Neuronal stem cell (in vitro differentiated cells): ENCODE data around the gene XXYLT1.

Experiments
- DNase-seq: peaks from one replicate; pipeline ENCODE4 v3.0.0-alpha.2; 2013; ENCODE audit warnings: low spot score
- H2AFZ ChIP-seq: one replicate; pipeline ENCODE4 v1.6.1; 2013; ENCODE audit warnings: mild to moderate bottlenecking, low read length, inconsistent platforms
- H2AK5ac ChIP-seq: 2 replicates; pipeline ENCODE4 v1.6.1; 2013; ENCODE audit warnings: low read depth, mild to moderate bottlenecking, inconsistent platforms, low read length, moderate library complexity, mixed read lengths
- H2BK120ac ChIP-seq: 2 replicates; pipeline ENCODE4 v1.6.1; 2013; ENCODE audit warnings: low read depth, mild to moderate bottlenecking, inconsistent platforms, low read length, moderate library complexity, mixed read lengths
- H2BK12ac ChIP-seq: one replicate; pipeline ENCODE4 v1.6.1; 2013; ENCODE audit warnings: low read length, inconsistent platforms
- H2BK15ac ChIP-seq: 2 replicates; pipeline ENCODE4 v1.6.1; 2013; ENCODE audit warnings: mild to moderate bottlenecking, low read length, inconsistent platforms, mixed read lengths
- H2BK5ac ChIP-seq: one replicate; pipeline ENCODE4 v1.6.1; 2013; ENCODE audit warnings: inconsistent platforms, mild to moderate bottlenecking, low read length, moderate library complexity
- H3K14ac ChIP-seq: one replicate; pipeline ENCODE4 v1.6.1; 2013; ENCODE audit warnings: low read length, inconsistent platforms
- H3K18ac ChIP-seq: 2 replicates; pipeline ENCODE4 v1.6.1; 2013; ENCODE audit warnings: low read length, inconsistent platforms
- H3K23ac ChIP-seq: 2 replicates; pipeline ENCODE4 v1.6.1; 2013; ENCODE audit warnings: low read depth, mild to moderate bottlenecking, mixed read lengths, low read length, inconsistent platforms; ENCODE audit not compliant: poor library complexity
- H3K27ac ChIP-seq: replicated peaks from 3 replicates; pipeline ENCODE4 v1.5.1; 2013; ENCODE audit warnings: low read length, inconsistent platforms
- H3K27me3 ChIP-seq, 3 experiments: 2 replicates each; pipeline ENCODE4 v1.6.1; 2013; ENCODE audit warnings: low read length in 3 of 3, mild to moderate bottlenecking in 2 of 3, inconsistent platforms in 1 of 3, low read depth in 1 of 3, mixed read lengths in 1 of 3, moderate library complexity in 1 of 3; ENCODE audit not compliant: control insufficient read depth in 3 of 3, insufficient read depth in 3 of 3
- H3K36me3 ChIP-seq, 2 donors: replicated peaks in 1 of 2; 2 replicates each; pipeline ENCODE4 v1.6.1; 2013; ENCODE audit warnings: low read length in 2 of 2; ENCODE audit not compliant: control insufficient read depth in 2 of 2, insufficient read depth in 2 of 2
- H3K4ac ChIP-seq: 2 replicates; pipeline ENCODE4 v1.6.1; 2013; ENCODE audit warnings: inconsistent platforms, mild to moderate bottlenecking, low read length, moderate library complexity
- H3K4me1 ChIP-seq, 2 donors: 1 replicate in 1 of 2; 2 replicates in 1 of 2; pipeline ENCODE4 v1.6.1; 2013; ENCODE audit warnings: low read length in 2 of 2, low read depth in 1 of 2; ENCODE audit not compliant: control insufficient read depth in 2 of 2, insufficient read depth in 1 of 2
- H3K4me2 ChIP-seq: one replicate; pipeline ENCODE4 v1.6.1; 2013; ENCODE audit warnings: mild to moderate bottlenecking, low read length, inconsistent platforms; ENCODE audit not compliant: insufficient read depth, poor library complexity, severe bottlenecking
- H3K4me3 ChIP-seq, 2 donors: 2 replicates each; pipeline ENCODE4 v1.5.1; 2013; ENCODE audit warnings: low read length in 2 of 2, mild to moderate bottlenecking in 2 of 2, inconsistent platforms in 1 of 2, moderate library complexity in 1 of 2
- H3K79me1 ChIP-seq: one replicate; pipeline ENCODE4 v1.6.1; 2013; ENCODE audit warnings: low read depth, mild to moderate bottlenecking, inconsistent platforms, low read length, moderate library complexity
- H3K9ac ChIP-seq: one replicate; pipeline ENCODE4 v1.6.1; 2013; ENCODE audit warnings: mild to moderate bottlenecking, low read depth, low read length, inconsistent platforms; ENCODE audit not compliant: poor library complexity
- H3K9me3 ChIP-seq, 2 donors: replicated peaks in 1 of 2; 2 replicates each; pipeline versions ENCODE3 to v1.6.1; 2013; ENCODE audit warnings: low read length in 2 of 2, mild to moderate bottlenecking in 2 of 2, inconsistent platforms in 1 of 2, low read depth in 1 of 2, mixed read lengths in 1 of 2, moderate library complexity in 1 of 2; ENCODE audit not compliant: control insufficient read depth in 2 of 2, insufficient read depth in 1 of 2
- H4K8ac ChIP-seq: one replicate; pipeline ENCODE4 v1.6.1; 2013; ENCODE audit warnings: low read depth, mild to moderate bottlenecking, inconsistent platforms, low read length, moderate library complexity
- H4K91ac ChIP-seq: one replicate; pipeline ENCODE4 v1.6.1; 2013; ENCODE audit warnings: low read length, low read depth, mild to moderate bottlenecking, inconsistent platforms; ENCODE audit not compliant: poor library complexity
- WGBS, 2 donors: extraction: QIAGEN DNeasy Blood & Tissue Kit; methylation state at CpG; one replicate each; pipeline ENCODE4 v1.1.7; 2013; ENCODE audit warnings: missing lambda C conversion rate in 2 of 2, mixed read lengths in 1 of 2; ENCODE audit not compliant: insufficient read length in 2 of 2, insufficient replicate concordance in 1 of 2; ENCODE audit errors: extremely low coverage in 2 of 2; 5-methylcytosine and 5-hydroxymethylcytosine counted together

XXYLT1 gene

GRCh38 chr3:195270079-195270816 is 711 bp downstream of the XXYLT1 start:
- Histone ChIP-seq H3K9me3 (no peaks in the 10 kb centered on the region), H3K27me3 (no peaks in the 10 kb centered on the region), H2BK120ac (peak overlapping the region; percentile 85), H2AK5ac (peak overlapping the region; percentile 66), H2BK12ac (peak overlapping the region; percentile 34), H3K4me2 (peak overlapping the region; percentile 99), H2BK15ac (no peak overlapping the region), H3K36me3 (peaks cover 0 to 29% of the 10 kb centered on the region in 2 donors), H2BK5ac (peak overlapping the region; percentile 89), H4K91ac (no peak overlapping the region), H3K27ac (peak overlapping the region; percentile 36), H3K23ac (peak overlapping the region; percentile 99), H3K14ac (peak overlapping the region; percentile 94), H3K4me1 (peaks cover 7% of the 10 kb centered on the region in 2 donors), H3K18ac (peak overlapping the region; percentile 98), H3K9ac (peak overlapping the region; percentile 95), H3K79me1 (peaks cover 12% of the 10 kb centered on the region), H4K8ac (no peak overlapping the region), H2AFZ (peak overlapping the region; percentile 94), H3K4me3 (peak overlapping the region; percentile 91 to 98), H3K4ac (no peak overlapping the region)
- no CpG with 5 or more reads among the region's 52 CpGs for WGBS, 2 donors
- DNase-seq = peak; percentile 55

DNA sequence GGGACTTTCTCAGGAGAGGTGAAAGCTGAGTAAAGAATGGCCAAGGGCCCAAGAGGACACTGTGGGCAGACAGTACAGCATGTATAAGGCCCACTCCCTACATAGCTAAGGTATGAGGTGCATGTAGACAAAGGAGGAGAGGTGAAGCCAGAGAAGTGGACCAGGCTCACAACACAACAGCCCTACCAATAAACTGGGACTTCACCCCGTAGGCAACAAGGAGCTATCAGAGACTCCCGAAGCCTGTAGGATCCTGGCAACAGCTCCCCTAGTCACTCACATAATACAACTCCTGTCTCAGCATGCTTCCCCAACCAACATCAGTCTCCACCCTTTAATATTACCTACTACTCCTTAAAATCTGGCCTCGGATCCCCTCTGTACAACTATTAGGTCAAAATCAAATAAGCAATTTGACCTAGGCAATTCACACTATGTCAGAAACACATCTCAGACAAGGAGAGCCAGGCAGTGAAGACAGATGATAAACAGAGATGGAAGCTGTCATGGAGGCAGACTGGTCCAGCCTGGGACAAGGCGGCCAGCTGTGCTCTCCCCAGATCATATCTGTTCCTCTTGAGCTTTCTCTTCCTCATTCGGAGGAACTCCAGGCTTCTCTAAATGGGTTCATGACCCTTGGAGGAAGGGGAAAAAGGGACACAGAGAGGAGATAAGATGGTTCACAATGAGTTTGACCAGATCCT is 1.4 kb downstream of the XXYLT1 start:
- Histone ChIP-seq H4K8ac (no peak overlapping the region), H3K27me3 (no peaks in the 10 kb centered on the region), H3K9ac (no peak overlapping the region), H3K4me2 (peak overlapping the region; percentile 99), H2BK15ac (no peak overlapping the region), H3K27ac (no peak overlapping the region), H3K79me1 (peaks cover 12% of the 10 kb centered on the region), H2BK12ac (no peak overlapping the region), H2BK5ac (no peak overlapping the region), H2AK5ac (no peak overlapping the region), H3K23ac (no peak overlapping the region), H3K18ac (no peak overlapping the region), H3K4me1 (peaks cover 7% of the 10 kb centered on the region in 2 donors), H3K9me3 (no peaks in the 10 kb centered on the region), H2AFZ (peak overlapping the region; percentile 94), H4K91ac (no peak overlapping the region), H3K14ac (no peak overlapping the region), H3K4ac (no peak overlapping the region), H2BK120ac (no peak overlapping the region), H3K36me3 (peaks cover 0 to 30% of the 10 kb centered on the region in 2 donors), H3K4me3 (peak overlapping the region in 1 of 2 donors; percentile 91)
- no CpG with 5 or more reads among the region's 5 CpGs for WGBS, 2 donors
- DNase-seq = no peak

DNA sequence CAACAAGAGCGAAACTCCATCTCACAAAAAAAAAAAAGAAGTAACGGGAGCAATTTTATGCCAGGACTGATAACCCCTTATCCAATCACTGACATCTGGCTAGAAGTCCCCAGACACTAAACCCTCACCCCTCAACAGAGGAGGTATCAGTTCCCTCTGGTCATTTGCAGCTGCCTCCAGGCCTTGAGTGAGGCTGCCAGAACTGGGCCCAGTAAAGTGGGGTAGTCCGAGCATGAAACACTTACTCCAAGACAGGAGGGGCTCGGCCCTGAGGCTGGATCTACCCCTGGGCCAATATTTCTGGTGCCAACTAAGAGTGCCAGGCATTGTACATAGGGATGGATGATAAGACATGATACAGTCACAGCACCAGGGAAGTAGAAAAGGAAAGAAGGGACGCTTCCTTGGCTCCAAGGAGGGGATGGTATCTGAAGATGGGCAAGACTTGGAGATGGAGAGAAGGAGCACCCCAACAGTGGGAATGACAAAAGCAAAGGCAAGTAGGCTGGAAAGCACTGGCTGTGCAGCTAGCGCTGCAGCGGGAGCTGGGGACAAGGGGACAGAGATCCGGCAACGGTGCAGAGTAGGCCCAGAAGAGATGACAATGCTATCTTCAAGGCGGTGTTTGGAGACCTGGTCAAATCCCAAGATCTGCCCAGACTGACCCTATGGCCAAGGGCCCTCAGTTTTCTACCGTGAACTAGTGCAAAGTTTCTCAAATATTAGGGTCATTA is 2.2 kb downstream of the XXYLT1 start:
- Histone ChIP-seq H2AFZ (no peak overlapping the region), H3K36me3 (peaks cover 0 to 30% of the 10 kb centered on the region in 2 donors), H3K4me1 (peaks cover 7% of the 10 kb centered on the region in 2 donors), H3K27ac (no peak overlapping the region), H3K79me1 (peaks cover 12% of the 10 kb centered on the region), H3K27me3 (no peaks in the 10 kb centered on the region), H2BK120ac (no peak overlapping the region), H2BK15ac (no peak overlapping the region), H3K4ac (no peak overlapping the region), H2BK5ac (no peak overlapping the region), H3K4me3 (no peak overlapping the region), H3K9me3 (no peaks in the 10 kb centered on the region), H4K91ac (no peak overlapping the region), H2BK12ac (no peak overlapping the region), H4K8ac (no peak overlapping the region), H2AK5ac (no peak overlapping the region), H3K4me2 (no peak overlapping the region), H3K14ac (no peak overlapping the region), H3K23ac (no peak overlapping the region), H3K18ac (no peak overlapping the region), H3K9ac (no peak overlapping the region)
- WGBS, 2 donors = no CpG with 5 or more reads among the region's 11 CpGs
- DNase-seq = no peak

DNA sequence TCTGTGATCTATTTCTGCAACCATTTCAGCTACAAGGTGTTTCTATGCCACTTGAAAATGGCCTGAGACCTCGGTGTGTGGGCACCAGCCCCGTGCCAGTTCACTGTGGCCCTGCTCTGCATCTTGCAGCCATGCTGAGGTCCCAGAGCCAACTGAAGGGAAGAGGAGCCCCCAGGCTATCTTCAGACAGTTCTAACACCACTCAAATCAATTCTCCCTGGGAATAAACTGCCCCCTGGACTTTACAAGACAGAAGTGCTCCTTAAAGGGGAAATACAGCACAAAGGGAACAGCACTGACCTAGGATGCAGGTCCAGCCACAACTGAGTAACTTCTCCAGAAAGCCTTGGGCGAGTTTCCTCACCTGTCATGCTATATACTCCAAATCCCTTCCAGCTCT is 3.9 kb downstream of the XXYLT1 start:
- H3K18ac ChIP-seq = no peak overlapping the region
- H2BK120ac ChIP-seq = no peak overlapping the region
- H3K4me1 ChIP-seq = peaks cover 7% of the 10 kb centered on the region in 2 donors
- no peak overlapping the region for H3K4me3 ChIP-seq
- no peak overlapping the region for H2BK15ac ChIP-seq
- H2AFZ ChIP-seq = no peak overlapping the region
- no peak overlapping the region for H3K4ac ChIP-seq
- no peak overlapping the region for H4K91ac ChIP-seq
- no peak overlapping the region for H2BK5ac ChIP-seq
- H3K27ac ChIP-seq = no peak overlapping the region
- H3K79me1 ChIP-seq = peaks cover 12% of the 10 kb centered on the region
- peaks cover 0 to 30% of the 10 kb centered on the region in 2 donors for H3K36me3 ChIP-seq
- no peak for DNase-seq
- H3K23ac ChIP-seq = no peak overlapping the region
- H2BK12ac ChIP-seq = no peak overlapping the region
- H3K9ac ChIP-seq = no peak overlapping the region
- no CpG with 5 or more reads among the region's 3 CpGs for WGBS, 2 donors
- no peak overlapping the region for H2AK5ac ChIP-seq
- H3K14ac ChIP-seq = no peak overlapping the region
- no peaks in the 10 kb centered on the region for H3K27me3 ChIP-seq
- H3K9me3 ChIP-seq = no peaks in the 10 kb centered on the region
- H4K8ac ChIP-seq = no peak overlapping the region
- no peak overlapping the region for H3K4me2 ChIP-seq
